ENCODE data around the gene HAPLN1.

Gene HAPLN1

DNA sequence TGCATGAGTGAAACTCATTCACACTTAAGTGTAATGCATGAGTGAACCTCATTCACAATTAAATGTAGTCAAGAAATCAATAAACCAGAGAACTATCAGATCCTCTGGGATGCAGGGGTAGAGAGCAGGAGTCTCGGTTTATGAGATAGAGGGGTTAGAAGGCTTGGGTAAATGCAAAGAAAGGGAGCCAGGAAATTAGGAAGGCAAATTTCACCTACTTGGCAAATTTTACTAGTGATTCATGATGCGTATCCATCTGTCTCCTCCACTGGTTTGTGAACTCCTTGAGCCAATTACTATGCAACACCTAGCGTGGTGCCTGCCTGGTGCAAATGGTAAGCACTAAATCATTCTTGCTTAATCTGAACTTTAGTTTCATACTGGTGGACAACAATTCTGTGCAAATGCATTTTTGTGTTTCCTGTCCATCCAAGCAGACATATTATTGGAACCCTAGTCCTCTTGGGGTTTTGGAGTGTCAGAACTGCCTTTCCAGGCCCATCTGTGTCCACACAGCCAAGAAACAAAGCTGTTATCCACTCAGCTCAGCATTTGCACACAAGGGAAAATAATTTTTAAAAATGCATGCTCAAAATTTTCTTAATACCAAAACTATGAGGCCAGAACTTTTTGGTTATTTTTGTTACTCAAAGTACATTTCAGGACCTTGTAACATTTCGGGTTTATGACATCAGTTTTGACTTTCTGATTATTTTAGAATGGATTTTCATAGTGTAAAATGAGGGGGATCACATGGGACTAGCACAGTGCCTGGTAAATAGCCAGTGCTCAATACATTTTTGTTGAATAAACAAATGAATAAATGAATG is 5.2 kb downstream of the HAPLN1 start:
- DNase-seq, result no peak

DNA sequence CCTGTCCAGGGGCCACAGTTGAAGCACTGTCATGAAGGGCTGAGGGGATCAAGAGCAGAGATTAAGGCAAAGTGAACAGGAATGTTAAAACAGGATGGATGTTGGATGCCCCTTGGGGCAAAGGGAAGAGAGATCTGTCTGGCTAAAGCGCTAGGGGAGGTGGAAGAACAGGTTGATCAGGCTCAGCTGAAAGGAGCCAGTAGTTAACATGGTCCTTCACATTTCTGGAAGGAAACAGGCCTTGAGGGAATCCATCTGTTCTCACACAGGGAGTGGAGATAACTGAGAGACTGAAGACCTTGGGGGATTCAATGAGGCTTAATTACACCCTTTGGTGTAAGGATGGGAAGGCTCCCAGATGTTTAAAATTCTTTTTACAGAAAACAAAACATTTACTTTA is 5.8 kb downstream of the HAPLN1 start:
- no peak for DNase-seq

DNA sequence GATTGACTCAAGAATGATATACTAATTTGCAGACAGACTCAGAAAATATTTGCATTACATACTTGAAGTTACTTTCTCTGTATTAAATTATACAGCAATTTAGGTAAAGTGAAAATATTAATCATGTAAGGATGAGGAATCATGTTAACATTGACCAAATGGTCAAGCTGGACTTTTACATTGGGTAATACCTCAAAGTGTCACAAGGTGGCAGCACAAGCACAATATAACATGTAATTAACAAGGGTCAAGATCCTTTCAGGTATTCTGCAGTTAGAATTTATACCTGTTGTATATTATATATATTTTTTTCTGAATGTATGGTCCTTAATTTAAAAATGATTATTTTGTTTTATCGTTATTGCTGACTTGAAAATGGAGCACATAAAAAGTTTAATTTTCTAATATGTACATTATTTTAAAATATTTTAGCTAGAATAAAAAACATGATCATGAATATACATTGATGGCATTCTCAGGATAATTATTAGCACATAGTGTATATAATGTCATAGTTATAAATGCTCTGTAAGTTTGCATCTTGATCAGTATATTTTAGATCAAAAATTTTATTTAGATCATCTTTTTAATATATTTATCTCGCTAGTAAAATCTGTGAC is 8.6 kb downstream of the HAPLN1 start:
- no peak for DNase-seq

DNA sequence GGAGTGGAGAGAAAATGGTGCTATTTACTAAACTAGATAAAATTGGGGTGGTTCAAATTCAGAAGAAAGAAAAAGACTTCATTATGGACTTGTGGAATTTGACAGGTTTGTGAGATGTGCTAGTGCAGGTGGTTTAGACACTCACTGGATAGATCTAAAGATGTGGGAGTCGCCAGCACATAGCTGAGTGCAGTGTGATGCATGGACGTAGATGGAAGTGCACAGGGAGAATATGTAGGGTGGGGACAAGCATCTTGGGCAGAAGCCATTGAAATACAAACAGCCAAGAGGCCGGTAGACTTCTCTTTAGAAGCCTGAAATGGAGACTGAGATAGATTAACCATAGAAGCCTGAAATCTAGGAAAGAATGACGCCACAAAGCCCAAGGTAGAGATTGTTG is 10.7 kb downstream of the HAPLN1 start:
- no peak for DNase-seq

DNA sequence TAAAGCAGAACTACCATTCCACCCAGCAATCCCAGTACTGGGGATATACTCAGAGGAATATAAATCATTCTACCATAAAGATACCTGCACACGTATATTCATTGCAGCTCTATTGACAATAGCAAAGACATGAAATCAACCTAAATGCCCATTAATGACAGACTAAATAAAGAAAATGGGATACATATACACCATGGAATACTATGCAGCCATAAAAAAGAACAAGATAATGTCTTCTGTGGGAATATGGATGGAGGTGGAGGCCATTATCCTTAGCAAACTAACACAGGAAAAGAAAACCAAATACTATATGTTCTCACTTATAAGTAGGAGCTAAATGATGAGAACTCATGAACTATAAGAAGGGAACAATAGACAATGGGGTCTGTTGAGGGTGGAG is 12.5 kb downstream of the HAPLN1 start:
- DNase-seq, result no peak

DNA sequence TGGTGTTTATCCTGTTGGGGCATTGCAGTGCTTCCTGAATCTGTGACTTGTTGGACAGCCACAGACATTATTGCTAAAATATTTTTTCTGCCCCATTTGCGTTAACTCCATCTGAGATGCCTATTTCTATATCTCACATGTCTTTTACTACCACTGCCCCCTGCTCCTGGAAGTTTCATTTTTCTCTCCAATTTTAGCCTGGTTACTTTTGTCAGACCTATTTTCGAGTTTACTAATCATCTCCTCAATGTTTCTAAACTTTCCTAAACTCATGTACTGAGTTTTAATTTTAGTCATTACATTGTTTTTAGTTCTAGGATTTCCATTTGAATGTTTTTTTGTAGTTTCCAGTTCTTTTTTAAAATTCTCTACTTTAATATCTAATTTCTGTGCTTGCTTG is 17.6 kb downstream of the HAPLN1 start:
- no peak for DNase-seq

DNA sequence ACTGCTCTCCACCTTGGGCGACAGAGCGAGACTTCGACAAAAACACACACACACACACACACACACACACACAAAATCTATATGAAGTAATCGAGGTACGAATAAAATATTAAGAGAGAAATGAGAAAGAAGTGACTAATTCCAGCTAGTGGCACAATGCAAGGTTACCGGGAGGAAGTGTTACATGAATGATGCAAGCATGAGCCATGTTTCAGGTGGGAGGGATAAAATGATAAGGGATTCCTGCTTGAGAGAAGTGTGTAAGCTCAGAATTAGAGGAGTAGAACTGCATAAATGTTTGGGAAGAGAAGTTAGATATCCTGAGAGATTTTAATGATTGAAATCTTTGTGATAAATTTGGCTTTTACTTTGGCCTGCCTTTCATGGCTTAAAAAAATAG is 18.8 kb downstream of the HAPLN1 start:
- DNase-seq, result no peak

DNA sequence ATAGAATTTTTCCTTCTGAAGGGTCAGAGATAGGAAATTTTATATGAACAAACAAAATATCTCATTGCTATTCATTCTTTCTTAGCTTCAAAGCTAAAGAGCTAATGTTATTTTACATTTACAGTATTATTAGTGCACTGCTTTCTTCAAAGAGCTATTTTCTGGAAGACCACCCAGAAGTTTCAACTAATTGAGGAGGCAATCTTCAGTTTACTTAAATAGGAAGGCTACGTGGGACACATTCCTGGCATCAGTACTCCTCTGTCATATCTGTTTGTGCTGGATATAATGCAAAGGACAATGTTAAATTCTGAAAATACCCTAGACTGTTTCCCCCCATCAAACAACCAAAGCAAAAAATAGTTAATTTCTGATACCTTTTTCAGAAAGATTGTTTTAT is 30.8 kb downstream of the HAPLN1 start:
- no peak for DNase-seq

DNA sequence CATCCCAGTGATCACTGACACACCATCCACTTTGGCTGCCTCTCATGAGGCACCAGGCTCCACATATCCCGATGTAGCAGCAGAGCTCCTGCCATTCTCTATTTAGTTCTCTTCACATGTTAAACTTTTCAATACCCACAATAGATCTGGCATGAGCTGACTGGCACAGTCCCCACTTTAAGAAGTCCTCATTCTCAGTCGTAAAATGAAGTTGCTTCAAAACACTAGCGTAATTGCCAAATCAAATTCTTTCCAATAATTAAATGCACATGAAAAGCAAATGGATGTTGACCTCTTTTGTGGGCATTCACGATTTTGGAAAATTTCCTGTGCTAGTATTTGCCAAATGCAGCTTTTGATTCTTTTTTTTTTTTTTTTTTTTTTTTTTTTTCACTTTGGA is 32.4 kb downstream of the HAPLN1 start:
- DNase-seq, result no peak

DNA sequence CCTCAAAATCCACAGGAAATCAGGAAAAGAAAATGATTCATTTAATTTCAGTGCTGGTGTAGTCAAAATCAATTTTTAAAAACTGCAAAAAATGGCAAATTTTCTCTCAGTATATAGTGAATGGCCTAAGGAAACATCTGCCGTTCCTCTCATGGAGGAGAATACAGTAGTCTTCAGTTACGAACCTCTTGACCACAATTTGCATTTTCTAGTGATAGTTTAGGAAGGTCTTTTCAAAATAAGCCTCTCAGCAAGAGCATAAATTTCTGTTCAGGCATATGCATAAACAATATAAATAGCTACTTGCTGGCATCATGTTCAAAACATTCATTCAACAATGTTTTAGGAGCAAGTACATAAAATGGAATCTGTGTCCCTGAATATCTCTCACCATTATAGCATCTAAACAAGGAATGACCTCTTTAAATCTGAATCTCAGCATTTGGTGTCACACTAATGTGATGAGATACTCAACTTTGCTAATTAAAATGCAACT is 33.5 kb downstream of the HAPLN1 start:
- no peak for DNase-seq

DNA sequence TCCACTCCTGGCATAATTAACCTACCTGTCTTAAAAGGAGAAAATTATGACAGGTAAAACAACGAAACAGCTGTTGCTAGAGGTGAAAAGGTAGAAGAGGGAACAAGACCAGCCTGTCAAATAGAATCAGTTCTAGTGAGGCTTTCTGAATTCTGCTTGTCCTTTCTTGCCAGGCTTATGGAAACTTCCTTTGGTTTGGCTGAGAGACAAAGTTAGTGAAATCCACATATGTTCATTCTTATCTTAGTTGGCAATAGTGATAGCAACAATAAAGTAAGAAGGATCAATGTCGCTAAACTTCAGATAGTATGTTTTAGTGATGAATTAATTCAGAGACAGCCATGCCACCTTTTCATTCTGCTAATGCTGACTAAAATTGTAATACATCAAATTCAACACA is 34.4 kb downstream of the HAPLN1 start:
- DNase-seq, result no peak

DNA sequence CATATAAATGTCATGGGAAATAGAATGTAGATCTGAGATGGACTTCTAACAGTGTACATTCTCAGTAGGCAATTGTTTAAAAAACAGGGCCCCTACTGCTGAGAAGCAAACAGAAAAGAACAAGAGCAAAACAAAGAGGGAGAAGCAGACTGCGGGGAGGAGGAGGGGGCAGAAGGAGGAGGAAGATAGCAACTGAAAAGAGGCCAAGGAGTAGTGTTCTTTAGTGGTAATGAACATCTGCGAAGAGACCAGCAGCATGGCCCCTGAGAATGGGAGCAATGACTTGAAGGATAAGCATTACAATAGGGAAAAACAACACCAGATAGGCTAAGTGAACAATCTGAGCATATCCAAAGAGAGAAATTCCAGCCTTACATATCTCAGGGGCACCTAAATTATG is 36.8 kb downstream of the HAPLN1 start:
- no peak for DNase-seq

DNA sequence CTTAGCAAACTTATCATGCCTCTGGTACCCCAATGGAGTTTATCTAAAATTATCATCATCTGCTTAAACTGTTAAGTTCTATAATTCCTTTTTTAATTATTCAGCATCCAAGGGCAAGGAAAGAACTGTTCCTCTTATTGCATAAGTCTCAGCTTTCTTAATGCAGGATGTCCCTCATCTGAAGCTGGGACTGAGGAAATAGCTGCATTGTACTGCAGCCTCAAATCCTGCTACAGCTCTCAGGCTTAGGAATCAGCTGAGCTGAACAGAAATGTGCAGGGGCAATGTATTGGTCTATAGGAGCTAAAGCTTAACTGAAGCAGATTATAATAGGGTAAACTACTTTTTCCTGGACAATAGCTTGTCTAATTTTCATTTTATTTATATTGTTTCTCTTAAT is 48.0 kb downstream of the HAPLN1 start:
- DNase-seq, result no peak

DNA sequence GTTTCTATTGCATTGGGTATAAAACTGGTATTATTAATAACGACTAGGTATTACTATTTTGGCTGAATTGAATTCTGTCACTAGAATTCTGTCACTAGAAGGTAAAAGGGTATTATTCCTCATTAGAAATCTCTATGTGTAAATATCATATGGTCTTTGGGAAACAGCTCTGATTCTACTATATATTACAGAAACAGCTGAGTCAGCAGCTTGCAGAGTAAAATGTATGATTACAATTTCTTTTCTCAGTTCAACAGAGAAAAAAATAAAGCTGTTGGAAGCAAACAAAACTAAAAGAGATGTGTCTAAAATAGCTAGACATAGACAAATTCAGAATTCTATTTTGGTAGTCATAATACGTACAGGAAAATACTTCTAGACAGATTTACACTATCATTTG is 48.5 kb downstream of the HAPLN1 start:
- DNase-seq, result no peak

DNA sequence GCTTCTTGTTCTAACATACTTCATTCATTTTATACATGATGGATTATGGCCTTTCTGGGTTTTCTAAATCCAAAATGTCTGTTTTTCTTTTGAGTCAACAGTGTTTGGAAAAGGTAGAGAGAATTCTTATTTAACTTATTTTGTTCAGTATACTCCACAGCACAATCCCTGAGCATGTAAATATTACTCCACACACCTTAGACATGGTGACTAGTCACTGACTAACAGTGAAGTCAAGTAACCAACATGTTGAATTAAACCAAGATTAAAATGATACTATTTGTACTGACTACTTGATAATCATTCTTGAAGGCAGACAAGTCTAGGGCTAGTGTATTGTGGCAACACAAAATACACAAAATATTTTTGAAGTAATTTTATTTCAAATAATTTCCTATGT is 55.0 kb downstream of the HAPLN1 start:
- DNase-seq, result no peak

DNA sequence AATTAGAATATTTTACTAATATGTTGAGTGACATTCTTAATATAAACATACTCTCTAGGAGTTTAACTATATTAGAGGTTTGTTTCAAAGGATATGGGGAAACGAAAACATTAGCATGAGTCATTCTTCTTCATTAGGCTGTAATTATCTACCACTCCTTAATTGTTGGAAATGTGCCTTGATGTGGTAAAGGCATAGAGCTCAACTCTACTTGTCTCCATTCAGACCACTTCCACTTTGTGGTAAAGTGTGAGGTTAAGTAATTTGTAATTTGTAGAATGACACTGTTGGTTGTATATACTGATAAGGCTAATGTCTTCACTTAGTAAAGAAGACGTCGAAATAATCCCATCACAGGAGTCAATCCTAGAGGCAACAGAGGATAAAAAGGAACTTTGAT is 58.1 kb downstream of the HAPLN1 start:
- DNase-seq, result no peak

DNA sequence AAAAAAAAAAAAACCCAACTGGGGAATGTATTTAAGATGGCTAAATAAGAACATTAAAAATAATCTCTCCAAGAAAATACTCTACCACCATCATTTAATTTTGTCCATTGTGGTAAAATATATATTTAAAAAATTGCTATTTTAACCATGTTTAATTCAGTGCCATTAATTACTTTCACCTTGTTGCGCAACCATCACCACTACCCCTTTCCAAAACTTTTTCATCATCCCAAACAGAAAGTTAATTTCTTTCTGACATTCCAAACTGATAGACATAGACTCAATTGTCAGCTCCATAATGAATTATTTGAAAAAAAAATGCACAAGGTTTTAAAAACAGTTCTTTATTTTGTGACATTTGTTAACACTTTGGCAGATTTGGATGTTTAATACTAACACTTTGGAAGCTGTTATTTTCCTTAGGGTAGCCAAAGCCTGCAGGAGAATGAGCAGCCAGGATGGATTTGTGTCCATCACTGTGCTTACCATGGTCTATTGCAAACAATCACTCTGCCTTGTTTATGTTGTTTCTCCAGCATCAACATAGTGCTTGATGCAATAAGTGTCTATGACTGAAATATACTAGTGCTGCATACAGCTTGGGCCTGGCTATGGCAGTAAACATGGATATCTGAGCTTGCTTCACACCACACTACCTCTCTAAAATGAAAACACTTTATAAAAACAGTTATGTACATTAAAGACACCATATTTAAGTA is 62.7 kb downstream of the HAPLN1 start:
- no peak for DNase-seq

DNA sequence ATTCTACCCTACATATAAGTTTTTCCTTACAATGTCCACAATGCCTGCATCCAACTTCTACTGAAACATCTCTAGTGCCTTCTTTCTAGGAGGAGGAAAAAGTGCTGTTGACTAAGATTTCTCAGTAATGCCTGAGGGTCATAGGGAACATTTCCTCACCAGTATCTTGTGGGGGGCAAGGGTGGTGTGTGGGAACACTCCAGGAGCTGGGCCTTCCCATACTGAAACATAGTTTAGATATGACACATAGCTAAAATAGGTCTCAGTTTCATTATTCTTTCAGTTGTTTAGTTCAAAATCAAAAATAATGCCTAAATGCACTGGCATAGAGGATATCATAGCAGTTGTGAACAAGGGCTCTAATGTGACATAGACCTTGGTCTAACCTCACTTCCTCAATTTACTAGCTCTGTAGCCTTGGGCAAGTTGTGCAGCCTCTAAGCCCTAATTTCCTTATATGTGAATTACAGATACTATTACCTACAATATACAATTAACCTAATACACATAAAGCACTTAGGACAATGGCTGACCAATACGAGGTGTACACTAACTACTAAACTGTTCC is 66.1 kb downstream of the HAPLN1 start:
- DNase-seq, result no peak

DNA sequence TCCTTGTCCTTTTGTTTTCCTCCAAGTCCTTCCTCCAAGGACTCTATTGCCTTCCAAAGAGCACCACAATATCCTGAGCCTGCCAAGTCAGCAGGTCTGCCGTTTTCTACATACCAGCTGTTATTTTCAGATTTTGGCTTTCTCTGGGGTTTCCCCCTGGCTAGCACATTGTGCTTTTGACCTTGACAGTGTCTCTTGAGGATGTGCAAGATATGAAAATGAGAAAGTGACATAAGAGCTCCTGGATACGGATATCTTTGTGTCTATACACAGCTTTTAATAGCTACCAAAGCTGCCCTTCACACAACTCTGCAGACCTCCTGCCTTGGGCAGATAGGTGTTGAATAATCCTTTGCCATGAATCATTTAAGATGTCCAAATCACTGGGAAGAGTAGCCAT is 67.0 kb downstream of the HAPLN1 start:
- no peak for DNase-seq

DNA sequence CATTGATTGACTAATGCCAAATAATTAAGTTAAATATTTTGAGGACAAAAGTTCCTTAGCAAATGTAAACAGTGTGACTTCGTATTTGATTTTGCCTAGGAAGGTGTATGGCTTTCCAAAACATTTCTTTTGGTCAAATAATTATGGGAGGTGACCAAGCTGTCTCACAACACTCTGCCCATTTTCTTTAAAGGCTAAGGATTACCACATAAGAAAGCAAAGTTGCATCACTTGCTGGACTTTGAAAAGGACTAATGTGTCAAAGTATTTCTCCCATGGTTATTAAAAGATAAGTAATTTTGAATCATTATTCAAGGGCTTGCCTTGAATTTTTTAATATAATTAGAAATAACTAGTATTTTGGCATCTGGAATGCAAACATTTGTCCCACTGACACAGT is 74.7 kb downstream of the HAPLN1 start:
- DNase-seq, result no peak

DNA sequence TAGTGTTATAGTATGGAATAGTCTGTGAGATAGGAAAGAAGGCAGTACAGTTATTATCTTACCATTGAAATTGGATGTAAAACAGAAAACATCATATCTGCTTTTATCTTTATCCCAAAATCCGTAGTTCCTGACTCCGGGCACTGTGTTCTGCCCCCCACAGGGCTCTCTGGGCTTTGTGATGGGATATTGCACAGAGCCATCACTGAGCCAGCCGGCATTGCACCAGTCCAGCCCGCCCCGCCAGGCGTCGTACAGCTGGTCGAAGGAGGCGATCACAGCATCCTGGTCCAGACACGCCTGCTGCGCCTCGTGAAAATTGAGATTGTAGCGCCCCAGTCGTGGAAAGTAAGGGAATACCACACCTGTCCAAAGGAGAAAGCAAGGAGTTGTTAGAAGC is 76.4 kb downstream of the HAPLN1 start:
- DNase-seq, result no peak

DNA sequence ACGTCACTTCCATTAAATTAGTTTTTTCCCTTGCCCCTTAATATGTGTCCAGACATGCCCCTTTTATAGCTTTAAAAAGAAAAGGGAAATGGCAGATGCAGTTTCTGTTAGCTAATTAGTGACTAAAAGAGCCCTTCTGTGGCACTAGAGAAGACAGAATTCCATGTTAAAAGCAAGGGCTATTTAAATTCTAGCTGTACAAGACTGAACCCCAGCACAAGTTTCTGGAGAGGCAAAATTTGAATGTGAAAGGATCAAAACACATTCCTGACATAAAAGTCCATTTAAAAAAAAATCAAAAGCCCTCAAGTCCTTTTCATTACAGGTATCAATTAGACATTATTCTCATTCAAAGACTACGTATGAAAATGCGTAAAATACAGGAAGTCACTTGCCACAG is 78.7 kb downstream of the HAPLN1 start:
- no peak for DNase-seq

DNA sequence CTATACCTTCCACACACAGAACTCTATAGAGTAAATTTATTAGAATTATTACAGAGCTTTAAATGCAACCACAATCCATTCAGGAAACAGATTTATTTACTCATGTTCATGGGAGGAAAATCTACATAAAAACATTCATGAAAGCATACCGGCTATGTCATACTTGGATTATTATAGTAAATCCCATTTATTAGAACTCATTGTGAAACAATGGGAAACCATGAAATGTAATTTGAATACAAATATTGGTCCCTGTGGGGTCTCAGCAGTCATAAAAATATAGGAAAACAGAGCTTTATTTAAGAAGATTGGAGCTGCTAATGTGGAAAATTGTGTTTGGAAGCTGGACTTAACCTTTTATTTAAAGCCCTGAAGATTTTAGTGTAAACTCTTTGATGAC is 80.7 kb downstream of the HAPLN1 start:
- DNase-seq, result no peak

DNA sequence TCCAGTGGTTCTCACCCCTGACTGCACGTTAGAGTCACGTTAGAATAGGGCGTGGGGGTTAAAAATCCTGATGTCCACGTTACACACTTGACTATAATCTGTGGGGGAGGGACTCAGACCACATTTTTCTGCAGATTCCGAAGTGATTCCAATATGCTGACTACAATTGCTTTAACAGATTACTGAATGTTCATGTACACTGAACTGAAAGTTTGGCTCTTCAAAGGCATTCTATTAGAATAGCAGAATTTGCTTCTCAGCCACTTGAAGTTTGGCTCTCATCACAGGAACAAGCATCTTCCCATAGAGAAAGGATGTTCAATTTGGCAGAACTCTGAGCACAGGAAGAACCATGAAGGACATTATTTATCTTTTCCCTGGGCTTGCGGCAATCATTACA is 84.5 kb downstream of the HAPLN1 start:
- DNase-seq, result no peak
